HepG2 (cell line): ENCODE measurements around the gene GPAT3.

Experiments
- NCOA1 ChIP-seq: sonication (generic); formaldehyde crosslinking; IDR thresholded peaks from 2 replicates; pipeline ENCODE4 v1.9.0; 2021; ENCODE audit warnings: missing genetic modification reagents
- NR1H2 ChIP-seq: sonication (generic); formaldehyde crosslinking; IDR thresholded peaks from 2 replicates; pipeline ENCODE4 v1.8.1; 2022; ENCODE audit warnings: low read depth, missing genetic modification reagents, borderline replicate concordance
- NR2F2 ChIP-seq: IDR thresholded peaks from 2 replicates; pipeline ENCODE4 v1.6.1; 2012; ENCODE audit warnings: low read depth, inconsistent platforms, borderline replicate concordance
- SP5 ChIP-seq: IDR thresholded peaks from 2 replicates; pipeline ENCODE4 v1.6.1; 2016; ENCODE audit warnings: low read depth, borderline replicate concordance
- SRF ChIP-seq: IDR thresholded peaks from 2 replicates; pipeline ENCODE4 v1.6.1; 2011; ENCODE audit warnings: mild to moderate bottlenecking, low read depth, low read length, moderate library complexity
- ZBTB3 ChIP-seq: sonication (generic); formaldehyde crosslinking; IDR thresholded peaks from 2 replicates; pipeline ENCODE4 v1.4.0; 2020; ENCODE audit warnings: low read depth, mild to moderate bottlenecking, moderate library complexity, missing genetic modification reagents, borderline replicate concordance
- ZNF780A ChIP-seq: sonication (generic); formaldehyde crosslinking; IDR thresholded peaks from 2 replicates; pipeline ENCODE4 v1.8.0; 2022; ENCODE audit warnings: mild to moderate bottlenecking, missing genetic modification reagents, moderate library complexity
- TF ChIP-seq, protein P1 (sequence below): sonication (generic); formaldehyde crosslinking; IDR thresholded peaks from 2 replicates; pipeline ENCODE4 v1.4.0; 2020; ENCODE audit warnings: missing genetic modification reagents, mild to moderate bottlenecking, borderline replicate concordance
- TF ChIP-seq, protein P2 (sequence below): sonication (generic); formaldehyde crosslinking; IDR thresholded peaks from 2 replicates; pipeline ENCODE4 v1.4.0; 2020; ENCODE audit warnings: missing genetic modification reagents
- TF ChIP-seq, protein P3 (sequence below): IDR thresholded peaks from 2 replicates; pipeline ENCODE4 v1.6.1; 2016; ENCODE audit warnings: low read depth, missing genetic modification reagents, missing compliant biosample characterization
- TF ChIP-seq, protein P4 (sequence below): sonication (generic); formaldehyde crosslinking; IDR thresholded peaks from 2 replicates; pipeline ENCODE4 v1.4.0; 2020; ENCODE audit warnings: missing genetic modification reagents
- TF ChIP-seq, protein P5 (sequence below): sonication (generic); formaldehyde crosslinking; IDR thresholded peaks from 2 replicates; pipeline ENCODE4 v1.5.0; 2020; ENCODE audit warnings: missing genetic modification reagents
- TF ChIP-seq, protein P6 (sequence below): sonication (generic); formaldehyde crosslinking; IDR thresholded peaks from 2 replicates; pipeline ENCODE4 v1.4.0; 2020; ENCODE audit warnings: mild to moderate bottlenecking, missing genetic modification reagents

DNA sequence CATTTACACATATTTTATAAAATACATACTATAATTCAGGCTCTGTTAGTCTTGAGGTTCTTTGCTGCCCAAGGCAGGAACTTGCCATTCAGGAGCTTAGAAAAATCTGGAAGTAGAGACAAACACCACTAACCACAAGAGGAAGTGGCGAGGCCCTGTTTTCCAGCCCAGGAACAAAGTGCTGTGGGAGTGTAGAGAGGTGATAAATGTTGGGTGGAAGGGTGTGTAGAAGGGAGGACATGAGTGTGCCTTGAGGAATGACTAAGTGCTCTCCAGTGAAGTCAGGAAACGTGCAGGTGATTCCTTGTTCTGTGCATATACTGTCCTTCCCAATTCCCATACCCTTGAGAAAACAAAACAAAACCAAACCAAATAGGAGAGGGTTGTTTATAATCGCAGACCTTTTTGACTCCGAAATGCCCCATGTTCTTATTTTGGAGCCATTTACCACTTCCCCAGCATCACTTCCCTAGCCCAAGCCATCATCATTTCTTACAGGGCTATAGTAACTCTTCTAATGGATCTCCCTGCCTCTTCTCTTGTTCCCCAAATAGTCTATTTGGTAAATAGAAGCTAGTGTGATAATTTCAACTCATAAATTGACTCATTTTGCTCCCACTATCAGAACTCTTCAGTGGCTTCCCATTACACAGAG lies 83.2 kb downstream of the GPAT3 start:
- TF ChIP-seq, protein P1, sequence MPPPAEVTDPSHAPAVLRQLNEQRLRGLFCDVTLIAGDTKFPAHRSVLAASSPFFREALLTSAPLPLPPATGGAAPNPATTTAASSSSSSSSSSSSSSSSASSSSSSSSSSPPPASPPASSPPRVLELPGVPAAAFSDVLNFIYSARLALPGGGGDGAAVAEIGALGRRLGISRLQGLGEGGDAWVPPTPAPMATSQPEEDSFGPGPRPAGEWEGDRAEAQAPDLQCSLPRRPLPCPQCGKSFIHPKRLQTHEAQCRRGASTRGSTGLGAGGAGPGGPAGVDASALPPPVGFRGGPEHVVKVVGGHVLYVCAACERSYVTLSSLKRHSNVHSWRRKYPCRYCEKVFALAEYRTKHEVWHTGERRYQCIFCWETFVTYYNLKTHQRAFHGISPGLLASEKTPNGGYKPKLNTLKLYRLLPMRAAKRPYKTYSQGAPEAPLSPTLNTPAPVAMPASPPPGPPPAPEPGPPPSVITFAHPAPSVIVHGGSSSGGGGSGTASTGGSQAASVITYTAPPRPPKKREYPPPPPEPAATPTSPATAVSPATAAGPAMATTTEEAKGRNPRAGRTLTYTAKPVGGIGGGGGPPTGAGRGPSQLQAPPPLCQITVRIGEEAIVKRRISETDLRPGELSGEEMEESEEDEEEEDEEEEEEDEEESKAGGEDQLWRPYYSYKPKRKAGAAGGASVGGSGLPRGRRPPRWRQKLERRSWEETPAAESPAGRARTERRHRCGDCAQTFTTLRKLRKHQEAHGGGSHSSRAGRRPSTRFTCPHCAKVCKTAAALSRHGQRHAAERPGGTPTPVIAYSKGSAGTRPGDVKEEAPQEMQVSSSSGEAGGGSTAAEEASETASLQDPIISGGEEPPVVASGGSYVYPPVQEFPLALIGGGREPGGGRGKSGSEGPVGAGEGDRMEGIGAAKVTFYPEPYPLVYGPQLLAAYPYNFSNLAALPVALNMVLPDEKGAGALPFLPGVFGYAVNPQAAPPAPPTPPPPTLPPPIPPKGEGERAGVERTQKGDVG: no peak
- TF ChIP-seq, protein P2, sequence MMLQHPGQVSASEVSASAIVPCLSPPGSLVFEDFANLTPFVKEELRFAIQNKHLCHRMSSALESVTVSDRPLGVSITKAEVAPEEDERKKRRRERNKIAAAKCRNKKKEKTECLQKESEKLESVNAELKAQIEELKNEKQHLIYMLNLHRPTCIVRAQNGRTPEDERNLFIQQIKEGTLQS (CRISPR knock-in tag): no peak
- no peak for TF ChIP-seq SRF
- TF ChIP-seq NR1H2 (CRISPR knock-in tag): no peak
- TF ChIP-seq, protein P3, sequence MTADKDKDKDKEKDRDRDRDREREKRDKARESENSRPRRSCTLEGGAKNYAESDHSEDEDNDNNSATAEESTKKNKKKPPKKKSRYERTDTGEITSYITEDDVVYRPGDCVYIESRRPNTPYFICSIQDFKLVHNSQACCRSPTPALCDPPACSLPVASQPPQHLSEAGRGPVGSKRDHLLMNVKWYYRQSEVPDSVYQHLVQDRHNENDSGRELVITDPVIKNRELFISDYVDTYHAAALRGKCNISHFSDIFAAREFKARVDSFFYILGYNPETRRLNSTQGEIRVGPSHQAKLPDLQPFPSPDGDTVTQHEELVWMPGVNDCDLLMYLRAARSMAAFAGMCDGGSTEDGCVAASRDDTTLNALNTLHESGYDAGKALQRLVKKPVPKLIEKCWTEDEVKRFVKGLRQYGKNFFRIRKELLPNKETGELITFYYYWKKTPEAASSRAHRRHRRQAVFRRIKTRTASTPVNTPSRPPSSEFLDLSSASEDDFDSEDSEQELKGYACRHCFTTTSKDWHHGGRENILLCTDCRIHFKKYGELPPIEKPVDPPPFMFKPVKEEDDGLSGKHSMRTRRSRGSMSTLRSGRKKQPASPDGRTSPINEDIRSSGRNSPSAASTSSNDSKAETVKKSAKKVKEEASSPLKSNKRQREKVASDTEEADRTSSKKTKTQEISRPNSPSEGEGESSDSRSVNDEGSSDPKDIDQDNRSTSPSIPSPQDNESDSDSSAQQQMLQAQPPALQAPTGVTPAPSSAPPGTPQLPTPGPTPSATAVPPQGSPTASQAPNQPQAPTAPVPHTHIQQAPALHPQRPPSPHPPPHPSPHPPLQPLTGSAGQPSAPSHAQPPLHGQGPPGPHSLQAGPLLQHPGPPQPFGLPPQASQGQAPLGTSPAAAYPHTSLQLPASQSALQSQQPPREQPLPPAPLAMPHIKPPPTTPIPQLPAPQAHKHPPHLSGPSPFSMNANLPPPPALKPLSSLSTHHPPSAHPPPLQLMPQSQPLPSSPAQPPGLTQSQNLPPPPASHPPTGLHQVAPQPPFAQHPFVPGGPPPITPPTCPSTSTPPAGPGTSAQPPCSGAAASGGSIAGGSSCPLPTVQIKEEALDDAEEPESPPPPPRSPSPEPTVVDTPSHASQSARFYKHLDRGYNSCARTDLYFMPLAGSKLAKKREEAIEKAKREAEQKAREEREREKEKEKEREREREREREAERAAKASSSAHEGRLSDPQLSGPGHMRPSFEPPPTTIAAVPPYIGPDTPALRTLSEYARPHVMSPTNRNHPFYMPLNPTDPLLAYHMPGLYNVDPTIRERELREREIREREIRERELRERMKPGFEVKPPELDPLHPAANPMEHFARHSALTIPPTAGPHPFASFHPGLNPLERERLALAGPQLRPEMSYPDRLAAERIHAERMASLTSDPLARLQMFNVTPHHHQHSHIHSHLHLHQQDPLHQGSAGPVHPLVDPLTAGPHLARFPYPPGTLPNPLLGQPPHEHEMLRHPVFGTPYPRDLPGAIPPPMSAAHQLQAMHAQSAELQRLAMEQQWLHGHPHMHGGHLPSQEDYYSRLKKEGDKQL (CRISPR knock-in tag): no peak
- no peak for TF ChIP-seq NR2F2
- TF ChIP-seq SP5 (CRISPR knock-in tag): no peak
- TF ChIP-seq ZNF780A (CRISPR knock-in tag): no peak
- no peak for TF ChIP-seq ZBTB3 (CRISPR knock-in tag)
- TF ChIP-seq, protein P4, sequence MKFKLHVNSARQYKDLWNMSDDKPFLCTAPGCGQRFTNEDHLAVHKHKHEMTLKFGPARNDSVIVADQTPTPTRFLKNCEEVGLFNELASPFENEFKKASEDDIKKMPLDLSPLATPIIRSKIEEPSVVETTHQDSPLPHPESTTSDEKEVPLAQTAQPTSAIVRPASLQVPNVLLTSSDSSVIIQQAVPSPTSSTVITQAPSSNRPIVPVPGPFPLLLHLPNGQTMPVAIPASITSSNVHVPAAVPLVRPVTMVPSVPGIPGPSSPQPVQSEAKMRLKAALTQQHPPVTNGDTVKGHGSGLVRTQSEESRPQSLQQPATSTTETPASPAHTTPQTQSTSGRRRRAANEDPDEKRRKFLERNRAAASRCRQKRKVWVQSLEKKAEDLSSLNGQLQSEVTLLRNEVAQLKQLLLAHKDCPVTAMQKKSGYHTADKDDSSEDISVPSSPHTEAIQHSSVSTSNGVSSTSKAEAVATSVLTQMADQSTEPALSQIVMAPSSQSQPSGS (CRISPR knock-in tag): no peak
- no peak for TF ChIP-seq NCOA1
- TF ChIP-seq, protein P5, sequence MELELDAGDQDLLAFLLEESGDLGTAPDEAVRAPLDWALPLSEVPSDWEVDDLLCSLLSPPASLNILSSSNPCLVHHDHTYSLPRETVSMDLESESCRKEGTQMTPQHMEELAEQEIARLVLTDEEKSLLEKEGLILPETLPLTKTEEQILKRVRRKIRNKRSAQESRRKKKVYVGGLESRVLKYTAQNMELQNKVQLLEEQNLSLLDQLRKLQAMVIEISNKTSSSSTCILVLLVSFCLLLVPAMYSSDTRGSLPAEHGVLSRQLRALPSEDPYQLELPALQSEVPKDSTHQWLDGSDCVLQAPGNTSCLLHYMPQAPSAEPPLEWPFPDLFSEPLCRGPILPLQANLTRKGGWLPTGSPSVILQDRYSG (CRISPR knock-in tag): no peak
- TF ChIP-seq, protein P6, sequence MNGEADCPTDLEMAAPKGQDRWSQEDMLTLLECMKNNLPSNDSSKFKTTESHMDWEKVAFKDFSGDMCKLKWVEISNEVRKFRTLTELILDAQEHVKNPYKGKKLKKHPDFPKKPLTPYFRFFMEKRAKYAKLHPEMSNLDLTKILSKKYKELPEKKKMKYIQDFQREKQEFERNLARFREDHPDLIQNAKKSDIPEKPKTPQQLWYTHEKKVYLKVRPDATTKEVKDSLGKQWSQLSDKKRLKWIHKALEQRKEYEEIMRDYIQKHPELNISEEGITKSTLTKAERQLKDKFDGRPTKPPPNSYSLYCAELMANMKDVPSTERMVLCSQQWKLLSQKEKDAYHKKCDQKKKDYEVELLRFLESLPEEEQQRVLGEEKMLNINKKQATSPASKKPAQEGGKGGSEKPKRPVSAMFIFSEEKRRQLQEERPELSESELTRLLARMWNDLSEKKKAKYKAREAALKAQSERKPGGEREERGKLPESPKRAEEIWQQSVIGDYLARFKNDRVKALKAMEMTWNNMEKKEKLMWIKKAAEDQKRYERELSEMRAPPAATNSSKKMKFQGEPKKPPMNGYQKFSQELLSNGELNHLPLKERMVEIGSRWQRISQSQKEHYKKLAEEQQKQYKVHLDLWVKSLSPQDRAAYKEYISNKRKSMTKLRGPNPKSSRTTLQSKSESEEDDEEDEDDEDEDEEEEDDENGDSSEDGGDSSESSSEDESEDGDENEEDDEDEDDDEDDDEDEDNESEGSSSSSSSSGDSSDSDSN (CRISPR knock-in tag): no peak
